ENCODE results near the gene GDPD5. TPM values are rescaled to one million over a fixed set of nuclear protein-coding genes. Genes with fewer than 3 reads are reported as not detected.

The GDPD5 gene
- total RNA-seq, 1 donor from 2014 or later: 36.6 TPM

DNA sequence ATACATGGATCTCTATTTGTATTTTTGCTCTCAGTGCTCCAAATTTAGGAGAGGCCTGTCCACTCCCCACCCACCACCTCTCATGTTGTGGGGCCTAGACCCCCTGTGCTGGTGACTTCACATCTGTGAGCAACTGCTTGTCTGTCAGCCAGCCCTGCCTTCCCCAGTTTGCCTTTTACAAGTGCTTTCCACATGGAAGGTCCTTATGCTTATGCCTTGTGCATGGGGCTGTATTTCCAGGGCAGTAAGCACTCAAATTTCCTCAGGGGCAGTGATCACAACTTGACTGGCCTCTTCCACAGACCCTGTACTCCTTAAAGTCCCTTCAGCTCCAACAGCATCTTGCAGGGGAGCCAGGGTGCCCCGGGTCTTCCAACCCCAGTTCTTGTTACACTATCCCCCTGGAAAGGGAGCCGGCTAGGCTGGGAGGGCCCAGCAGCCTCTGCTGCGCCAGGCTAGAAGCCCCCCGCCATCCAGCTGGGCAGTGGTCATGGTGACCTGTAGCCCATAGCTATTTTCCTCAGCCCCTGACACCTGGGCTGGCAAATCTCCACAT, 29.9 kb downstream of the GDPD5 start:
- Histone ChIP-seq H3K27ac (no peak overlapping the region), H3K27me3 (no peaks in the 10 kb centered on the region)
- TF ChIP-seq, protein P1, sequence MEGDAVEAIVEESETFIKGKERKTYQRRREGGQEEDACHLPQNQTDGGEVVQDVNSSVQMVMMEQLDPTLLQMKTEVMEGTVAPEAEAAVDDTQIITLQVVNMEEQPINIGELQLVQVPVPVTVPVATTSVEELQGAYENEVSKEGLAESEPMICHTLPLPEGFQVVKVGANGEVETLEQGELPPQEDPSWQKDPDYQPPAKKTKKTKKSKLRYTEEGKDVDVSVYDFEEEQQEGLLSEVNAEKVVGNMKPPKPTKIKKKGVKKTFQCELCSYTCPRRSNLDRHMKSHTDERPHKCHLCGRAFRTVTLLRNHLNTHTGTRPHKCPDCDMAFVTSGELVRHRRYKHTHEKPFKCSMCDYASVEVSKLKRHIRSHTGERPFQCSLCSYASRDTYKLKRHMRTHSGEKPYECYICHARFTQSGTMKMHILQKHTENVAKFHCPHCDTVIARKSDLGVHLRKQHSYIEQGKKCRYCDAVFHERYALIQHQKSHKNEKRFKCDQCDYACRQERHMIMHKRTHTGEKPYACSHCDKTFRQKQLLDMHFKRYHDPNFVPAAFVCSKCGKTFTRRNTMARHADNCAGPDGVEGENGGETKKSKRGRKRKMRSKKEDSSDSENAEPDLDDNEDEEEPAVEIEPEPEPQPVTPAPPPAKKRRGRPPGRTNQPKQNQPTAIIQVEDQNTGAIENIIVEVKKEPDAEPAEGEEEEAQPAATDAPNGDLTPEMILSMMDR (IDR thresholded peaks at IDR 0.05): no peak
- no peak for TF ChIP-seq POLR2A (IDR thresholded peaks at IDR 0.05)
- no peak for TF ChIP-seq POLR2AphosphoS5 (IDR thresholded peaks at IDR 0.05; ENCODE audit: insufficient read depth in 1 of 2, low read depth in 1 of 2)

DNA sequence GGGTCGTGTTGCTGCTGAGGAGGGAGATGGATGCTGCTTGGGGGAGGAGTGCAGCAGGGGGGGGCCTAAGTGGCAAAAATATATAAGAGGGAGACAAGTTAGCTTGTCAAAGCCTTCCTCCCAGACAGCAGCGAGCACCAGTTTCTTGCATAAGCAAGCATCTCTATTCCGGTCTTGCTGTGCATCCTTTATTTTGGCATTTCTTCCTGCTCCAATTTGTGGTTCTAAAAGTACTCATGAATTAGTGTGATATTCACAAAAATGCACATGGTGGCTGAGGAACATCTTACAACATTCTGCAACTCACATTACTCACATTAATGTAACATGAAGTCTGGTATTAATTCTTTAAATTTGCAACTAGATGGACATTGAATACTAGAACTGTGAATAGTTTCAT, 32.1 kb downstream of the GDPD5 start:
- no peak for DNase-seq (ENCODE audit: extremely low spot score in 2 of 2)
- no peak overlapping the region for H3K27ac ChIP-seq
- no peaks in the 10 kb centered on the region for H3K27me3 ChIP-seq
- H3K36me3 ChIP-seq: no peaks in the 10 kb centered on the region
- no peak overlapping the region for H3K4me3 ChIP-seq
- H3K9me3 ChIP-seq: no peaks in the 10 kb centered on the region
- H3K4me1 ChIP-seq: peaks cover 4% of the 10 kb centered on the region
- intact Hi-C loops (cut with DNase I): no loop called here
- TF ChIP-seq, protein P1 (IDR thresholded peaks at IDR 0.05): no peak
- TF ChIP-seq POLR2AphosphoS5 (IDR thresholded peaks at IDR 0.05; ENCODE audit: insufficient read depth in 1 of 2, low read depth in 1 of 2) (no peak), POLR2A (IDR thresholded peaks at IDR 0.05) (no peak)

More for the DNA sequence above, 29.9 kb downstream of the GDPD5 start:
- Histone ChIP-seq H3K4me3 (no peak overlapping the region), H3K4me1 (peaks cover 25% of the 10 kb centered on the region), H3K36me3 (no peaks in the 10 kb centered on the region), H3K9me3 (no peaks in the 10 kb centered on the region)
- intact Hi-C loops (cut with DNase I): no loop called here
- no peak for DNase-seq (ENCODE audit: extremely low spot score in 2 of 2)

DNA sequence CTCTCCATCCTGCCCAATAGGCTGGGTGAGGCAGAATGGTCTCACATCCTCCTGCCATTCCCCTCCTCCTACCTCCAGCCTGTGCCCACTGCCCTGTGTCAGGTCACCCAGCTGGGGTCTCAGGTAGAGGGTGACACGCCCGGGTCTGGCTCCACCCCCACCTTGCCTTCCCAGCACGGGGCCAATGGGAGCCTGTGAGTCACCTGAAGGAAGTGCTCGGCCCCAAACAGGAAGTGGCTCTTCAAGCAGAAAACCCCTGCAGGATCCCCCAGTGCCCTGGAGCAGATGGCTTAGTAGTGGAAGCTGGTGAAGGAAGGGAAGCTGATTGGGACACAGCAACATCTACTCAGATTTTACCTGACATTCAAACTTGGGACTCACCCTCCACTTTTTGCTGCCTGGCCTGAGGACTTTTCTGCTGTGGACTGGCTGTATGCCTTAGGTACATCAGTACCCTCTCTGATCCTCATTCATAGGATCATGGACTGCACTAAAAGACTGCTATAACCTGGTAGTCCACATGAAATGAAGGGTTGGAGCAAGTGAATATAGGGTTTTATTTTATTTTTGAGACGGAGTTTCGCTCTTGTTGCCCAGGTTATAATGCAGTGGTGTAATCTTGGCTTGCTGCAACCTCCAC, 33.4 kb downstream of the GDPD5 start:
- H3K4me1 ChIP-seq: no peaks in the 10 kb centered on the region
- no peak overlapping the region for H3K27ac ChIP-seq
- intact Hi-C loops (cut with DNase I): no loop called here
- TF ChIP-seq, protein P1 (IDR thresholded peaks at IDR 0.05): no peak
- TF ChIP-seq POLR2AphosphoS5 (IDR thresholded peaks at IDR 0.05; ENCODE audit: insufficient read depth in 1 of 2, low read depth in 1 of 2) (no peak), POLR2A (IDR thresholded peaks at IDR 0.05) (no peak)
- H3K36me3 ChIP-seq: no peaks in the 10 kb centered on the region
- no peaks in the 10 kb centered on the region for H3K9me3 ChIP-seq
- H3K27me3 ChIP-seq: no peaks in the 10 kb centered on the region
- no peak overlapping the region for H3K4me3 ChIP-seq
- no peak for DNase-seq (ENCODE audit: extremely low spot score in 2 of 2)

DNA sequence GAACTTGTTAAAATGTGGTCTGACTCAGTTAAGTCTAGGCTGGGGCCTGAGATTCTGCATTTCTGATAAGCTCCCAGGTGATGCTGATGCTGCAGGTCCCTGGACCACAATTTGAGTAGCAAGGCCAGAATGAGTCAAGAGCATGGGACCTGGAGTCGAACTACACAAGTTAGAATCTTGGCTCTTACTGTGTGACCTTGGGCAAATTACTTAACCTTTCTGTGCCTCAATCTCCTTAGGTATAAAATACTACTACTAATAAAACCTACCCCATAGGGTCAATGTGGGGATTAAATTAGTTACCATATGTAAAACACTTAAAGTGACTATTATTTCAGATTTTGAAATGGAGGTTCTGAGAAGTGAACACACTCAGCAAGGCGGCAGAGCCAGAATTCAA, 34.3 kb downstream of the GDPD5 start:
- intact Hi-C loops (cut with DNase I): no loop called here

More for the DNA sequence above, 34.3 kb downstream of the GDPD5 start:
- DNase-seq (ENCODE audit: extremely low spot score in 2 of 2): no peak
- Histone ChIP-seq H3K36me3 (no peaks in the 10 kb centered on the region), H3K27ac (no peak overlapping the region), H3K9me3 (no peaks in the 10 kb centered on the region), H3K27me3 (no peaks in the 10 kb centered on the region), H3K4me1 (no peaks in the 10 kb centered on the region), H3K4me3 (no peak overlapping the region)
- TF ChIP-seq, protein P1 (IDR thresholded peaks at IDR 0.05): no peak
- TF ChIP-seq POLR2AphosphoS5 (IDR thresholded peaks at IDR 0.05; ENCODE audit: insufficient read depth in 1 of 2, low read depth in 1 of 2) (no peak), POLR2A (IDR thresholded peaks at IDR 0.05) (no peak)

All from vagina (tissue), 2 donors.